ENCODE data around the gene ITGA8.

DNA sequence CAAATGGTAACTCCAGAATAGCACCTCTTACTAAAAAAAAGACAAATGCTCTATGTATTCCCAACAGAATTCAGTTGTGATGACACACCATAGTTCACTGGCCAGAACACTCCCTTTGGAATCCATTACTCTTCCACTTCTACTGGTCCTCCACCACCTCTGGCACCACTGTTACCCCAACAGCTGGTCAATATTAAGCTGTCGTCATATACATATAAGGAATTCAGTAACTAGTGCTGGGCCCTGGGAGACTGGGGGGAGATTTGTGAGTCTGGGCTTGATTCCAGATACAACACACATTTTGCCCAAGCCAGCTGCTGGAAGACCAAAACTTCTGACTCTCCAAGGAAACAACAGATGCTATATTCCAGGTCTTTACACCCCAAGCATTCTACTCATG lies 26.0 kb upstream of the ITGA8 start:
- TF ChIP-seq EZH2 (IDR thresholded peaks at IDR 0.05) (no peak), CTCF (IDR thresholded peaks at IDR 0.05 in 2 of 3, conservative IDR thresholded peaks at IDR 0.05 in 1 of 3; ENCODE audit: borderline replicate concordance in 1 of 3, insufficient read depth in 1 of 3, low read depth in 2 of 3, low read length in 2 of 3) (no peak), POLR2A (IDR thresholded peaks at IDR 0.05; ENCODE audit: borderline replicate concordance, extremely low read depth, insufficient read depth, insufficient read length) (no peak), ZFX (IDR thresholded peaks at IDR 0.05) (no peak), RAD21 (IDR thresholded peaks at IDR 0.05; ENCODE audit: low read depth) (no peak), ELF1 (IDR thresholded peaks at IDR 0.05; ENCODE audit: borderline replicate concordance, low read depth) (no peak), CEBPB (IDR thresholded peaks at IDR 0.05; ENCODE audit: low read depth) (no peak)
- TF ChIP-seq, protein P1, sequence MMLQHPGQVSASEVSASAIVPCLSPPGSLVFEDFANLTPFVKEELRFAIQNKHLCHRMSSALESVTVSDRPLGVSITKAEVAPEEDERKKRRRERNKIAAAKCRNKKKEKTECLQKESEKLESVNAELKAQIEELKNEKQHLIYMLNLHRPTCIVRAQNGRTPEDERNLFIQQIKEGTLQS (IDR thresholded peaks at IDR 0.05), result no peak
- TF ChIP-seq, protein P2, sequence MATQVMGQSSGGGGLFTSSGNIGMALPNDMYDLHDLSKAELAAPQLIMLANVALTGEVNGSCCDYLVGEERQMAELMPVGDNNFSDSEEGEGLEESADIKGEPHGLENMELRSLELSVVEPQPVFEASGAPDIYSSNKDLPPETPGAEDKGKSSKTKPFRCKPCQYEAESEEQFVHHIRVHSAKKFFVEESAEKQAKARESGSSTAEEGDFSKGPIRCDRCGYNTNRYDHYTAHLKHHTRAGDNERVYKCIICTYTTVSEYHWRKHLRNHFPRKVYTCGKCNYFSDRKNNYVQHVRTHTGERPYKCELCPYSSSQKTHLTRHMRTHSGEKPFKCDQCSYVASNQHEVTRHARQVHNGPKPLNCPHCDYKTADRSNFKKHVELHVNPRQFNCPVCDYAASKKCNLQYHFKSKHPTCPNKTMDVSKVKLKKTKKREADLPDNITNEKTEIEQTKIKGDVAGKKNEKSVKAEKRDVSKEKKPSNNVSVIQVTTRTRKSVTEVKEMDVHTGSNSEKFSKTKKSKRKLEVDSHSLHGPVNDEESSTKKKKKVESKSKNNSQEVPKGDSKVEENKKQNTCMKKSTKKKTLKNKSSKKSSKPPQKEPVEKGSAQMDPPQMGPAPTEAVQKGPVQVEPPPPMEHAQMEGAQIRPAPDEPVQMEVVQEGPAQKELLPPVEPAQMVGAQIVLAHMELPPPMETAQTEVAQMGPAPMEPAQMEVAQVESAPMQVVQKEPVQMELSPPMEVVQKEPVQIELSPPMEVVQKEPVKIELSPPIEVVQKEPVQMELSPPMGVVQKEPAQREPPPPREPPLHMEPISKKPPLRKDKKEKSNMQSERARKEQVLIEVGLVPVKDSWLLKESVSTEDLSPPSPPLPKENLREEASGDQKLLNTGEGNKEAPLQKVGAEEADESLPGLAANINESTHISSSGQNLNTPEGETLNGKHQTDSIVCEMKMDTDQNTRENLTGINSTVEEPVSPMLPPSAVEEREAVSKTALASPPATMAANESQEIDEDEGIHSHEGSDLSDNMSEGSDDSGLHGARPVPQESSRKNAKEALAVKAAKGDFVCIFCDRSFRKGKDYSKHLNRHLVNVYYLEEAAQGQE (IDR thresholded peaks at IDR 0.05; ENCODE audit: low read depth), result no peak
